Mammary epithelial cell (primary cell): Measurements from ENCODE around the gene ALDH16A1.

Experiments
- EZH2 ChIP-seq: IDR thresholded peaks from 2 replicates; pipeline ENCODE4 v1.6.1; 2012; ENCODE audit warnings: low read length, inconsistent platforms, borderline replicate concordance
- TF ChIP-seq, protein P1 (sequence below), 2 donors: IDR thresholded peaks in 1 of 2; conservative IDR thresholded peaks in 1 of 2; 2 replicates each; pipeline ENCODE4 v1.5.1; 2011 to 2012; ENCODE audit warnings: inconsistent platforms in 2 of 2, low read length in 2 of 2, mild to moderate bottlenecking in 2 of 2, control low read depth in 1 of 2, low read depth in 1 of 2; ENCODE audit not compliant: insufficient read depth in 1 of 2; ENCODE audit errors: extremely low read depth in 1 of 2

DNA sequence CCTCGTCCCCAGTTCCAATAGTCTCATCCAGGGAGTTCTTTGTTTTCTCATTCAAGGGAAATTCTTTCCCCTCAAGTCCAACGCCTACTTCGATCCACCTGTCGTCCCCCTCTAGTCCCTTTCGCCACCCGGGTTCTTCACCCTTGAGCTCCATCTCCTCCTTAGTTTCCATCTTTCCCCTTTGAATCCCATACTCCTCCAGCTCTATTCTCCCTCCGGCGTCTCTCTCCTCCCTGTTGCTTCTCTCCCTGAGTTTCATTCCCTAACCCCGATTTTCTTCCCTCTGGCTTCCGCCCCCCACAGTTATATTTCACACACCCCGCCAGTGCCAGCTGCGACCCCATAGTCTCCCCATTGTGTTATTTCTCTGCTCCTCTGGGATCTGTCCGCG, 11.1 kb upstream of the ALDH16A1 start:
- TF ChIP-seq, protein P1, sequence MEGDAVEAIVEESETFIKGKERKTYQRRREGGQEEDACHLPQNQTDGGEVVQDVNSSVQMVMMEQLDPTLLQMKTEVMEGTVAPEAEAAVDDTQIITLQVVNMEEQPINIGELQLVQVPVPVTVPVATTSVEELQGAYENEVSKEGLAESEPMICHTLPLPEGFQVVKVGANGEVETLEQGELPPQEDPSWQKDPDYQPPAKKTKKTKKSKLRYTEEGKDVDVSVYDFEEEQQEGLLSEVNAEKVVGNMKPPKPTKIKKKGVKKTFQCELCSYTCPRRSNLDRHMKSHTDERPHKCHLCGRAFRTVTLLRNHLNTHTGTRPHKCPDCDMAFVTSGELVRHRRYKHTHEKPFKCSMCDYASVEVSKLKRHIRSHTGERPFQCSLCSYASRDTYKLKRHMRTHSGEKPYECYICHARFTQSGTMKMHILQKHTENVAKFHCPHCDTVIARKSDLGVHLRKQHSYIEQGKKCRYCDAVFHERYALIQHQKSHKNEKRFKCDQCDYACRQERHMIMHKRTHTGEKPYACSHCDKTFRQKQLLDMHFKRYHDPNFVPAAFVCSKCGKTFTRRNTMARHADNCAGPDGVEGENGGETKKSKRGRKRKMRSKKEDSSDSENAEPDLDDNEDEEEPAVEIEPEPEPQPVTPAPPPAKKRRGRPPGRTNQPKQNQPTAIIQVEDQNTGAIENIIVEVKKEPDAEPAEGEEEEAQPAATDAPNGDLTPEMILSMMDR (conservative IDR thresholded peaks at IDR 0.05 in 1 of 2, IDR thresholded peaks at IDR 0.05 in 1 of 2; ENCODE audit: extremely low read depth in 1 of 2, insufficient read depth in 1 of 2, low read depth in 1 of 2, low read length in 2 of 2), result no peak
- TF ChIP-seq EZH2, result no peak
